A673 (cell line): Measurements from ENCODE around the gene HNRNPA1L2.

Source experiments
- EZH2 ChIP-seq: fragments of 200-600 bp; sonication (generic); IDR thresholded peaks from 2 replicates; pipeline ENCODE4 v1.6.1; 2017; ENCODE audit warnings: borderline replicate concordance, low read depth, mild to moderate bottlenecking, mixed read lengths, antibody characterized with exemption, low read length; ENCODE audit not compliant: poor library complexity, severe bottlenecking
- TF ChIP-seq, protein P1 (sequence below): fragments of 300-800, 200-600 bp; sonication (generic); conservative IDR thresholded peaks from 2 replicates; pipeline ENCODE4 v1.5.1; 2017; ENCODE audit warnings: low read depth, mild to moderate bottlenecking, antibody characterized with exemption, low read length, moderate library complexity, mixed read lengths

DNA sequence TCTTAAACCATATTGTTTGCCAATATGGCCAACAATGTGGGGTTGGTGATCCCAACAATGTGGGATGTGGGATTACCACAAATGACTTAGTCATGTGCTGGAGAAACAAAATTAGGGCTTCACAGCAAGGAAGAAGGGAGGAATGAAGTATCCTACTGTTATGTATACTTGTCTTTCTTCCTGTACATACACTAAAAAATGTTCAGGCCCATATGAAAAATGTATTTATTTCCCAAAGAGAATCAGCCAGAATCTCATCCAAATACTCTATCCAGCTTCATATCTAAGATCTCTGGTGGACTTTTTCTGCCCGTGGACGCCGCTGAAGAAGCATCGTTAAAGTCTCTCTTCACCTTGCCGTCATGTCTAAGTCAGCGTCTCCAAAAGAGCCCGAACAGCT lies at the start of gene HNRNPA1L2:
- TF ChIP-seq, protein P1, sequence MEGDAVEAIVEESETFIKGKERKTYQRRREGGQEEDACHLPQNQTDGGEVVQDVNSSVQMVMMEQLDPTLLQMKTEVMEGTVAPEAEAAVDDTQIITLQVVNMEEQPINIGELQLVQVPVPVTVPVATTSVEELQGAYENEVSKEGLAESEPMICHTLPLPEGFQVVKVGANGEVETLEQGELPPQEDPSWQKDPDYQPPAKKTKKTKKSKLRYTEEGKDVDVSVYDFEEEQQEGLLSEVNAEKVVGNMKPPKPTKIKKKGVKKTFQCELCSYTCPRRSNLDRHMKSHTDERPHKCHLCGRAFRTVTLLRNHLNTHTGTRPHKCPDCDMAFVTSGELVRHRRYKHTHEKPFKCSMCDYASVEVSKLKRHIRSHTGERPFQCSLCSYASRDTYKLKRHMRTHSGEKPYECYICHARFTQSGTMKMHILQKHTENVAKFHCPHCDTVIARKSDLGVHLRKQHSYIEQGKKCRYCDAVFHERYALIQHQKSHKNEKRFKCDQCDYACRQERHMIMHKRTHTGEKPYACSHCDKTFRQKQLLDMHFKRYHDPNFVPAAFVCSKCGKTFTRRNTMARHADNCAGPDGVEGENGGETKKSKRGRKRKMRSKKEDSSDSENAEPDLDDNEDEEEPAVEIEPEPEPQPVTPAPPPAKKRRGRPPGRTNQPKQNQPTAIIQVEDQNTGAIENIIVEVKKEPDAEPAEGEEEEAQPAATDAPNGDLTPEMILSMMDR, result no peak
- TF ChIP-seq EZH2, result no peak
